Activated naive CD4-positive, alpha-beta T cell treated with Interleukin-2 at 50 U/mL for 16 hours (primary cell): Measurements from ENCODE around the gene FGFRL1.
A peak's percentile ranks its signal among the peaks of the same experiment; 100 is the strongest.

ENCODE experiments used
- DNase-seq: peaks from one replicate; pipeline ENCODE4 v3.0.0-alpha.2; 2020

FGFRL1 gene

DNA sequence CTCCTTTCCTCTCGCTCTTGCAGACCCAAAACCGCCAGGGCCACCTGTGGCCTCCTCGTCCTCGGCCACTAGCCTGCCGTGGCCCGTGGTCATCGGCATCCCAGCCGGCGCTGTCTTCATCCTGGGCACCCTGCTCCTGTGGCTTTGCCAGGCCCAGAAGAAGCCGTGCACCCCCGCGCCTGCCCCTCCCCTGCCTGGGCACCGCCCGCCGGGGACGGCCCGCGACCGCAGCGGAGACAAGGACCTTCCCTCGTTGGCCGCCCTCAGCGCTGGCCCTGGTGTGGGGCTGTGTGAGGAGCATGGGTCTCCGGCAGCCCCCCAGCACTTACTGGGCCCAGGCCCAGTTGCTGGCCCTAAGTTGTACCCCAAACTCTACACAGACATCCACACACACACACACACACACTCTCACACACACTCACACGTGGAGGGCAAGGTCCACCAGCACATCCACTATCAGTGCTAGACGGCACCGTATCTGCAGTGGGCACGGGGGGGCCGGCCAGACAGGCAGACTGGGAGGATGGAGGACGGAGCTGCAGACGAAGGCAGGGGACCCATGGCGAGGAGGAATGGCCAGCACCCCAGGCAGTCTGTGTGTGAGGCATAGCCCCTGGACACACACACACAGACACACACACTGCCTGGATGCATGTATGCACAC lies 13.6 kb downstream of the FGFRL1 start:
- DNase-seq, result no peak

- DNase-seq, result peak; percentile 53
These were observed 14.7 kb downstream of the FGFRL1 start for GRCh38 chr4:1026115-1026514.

DNA sequence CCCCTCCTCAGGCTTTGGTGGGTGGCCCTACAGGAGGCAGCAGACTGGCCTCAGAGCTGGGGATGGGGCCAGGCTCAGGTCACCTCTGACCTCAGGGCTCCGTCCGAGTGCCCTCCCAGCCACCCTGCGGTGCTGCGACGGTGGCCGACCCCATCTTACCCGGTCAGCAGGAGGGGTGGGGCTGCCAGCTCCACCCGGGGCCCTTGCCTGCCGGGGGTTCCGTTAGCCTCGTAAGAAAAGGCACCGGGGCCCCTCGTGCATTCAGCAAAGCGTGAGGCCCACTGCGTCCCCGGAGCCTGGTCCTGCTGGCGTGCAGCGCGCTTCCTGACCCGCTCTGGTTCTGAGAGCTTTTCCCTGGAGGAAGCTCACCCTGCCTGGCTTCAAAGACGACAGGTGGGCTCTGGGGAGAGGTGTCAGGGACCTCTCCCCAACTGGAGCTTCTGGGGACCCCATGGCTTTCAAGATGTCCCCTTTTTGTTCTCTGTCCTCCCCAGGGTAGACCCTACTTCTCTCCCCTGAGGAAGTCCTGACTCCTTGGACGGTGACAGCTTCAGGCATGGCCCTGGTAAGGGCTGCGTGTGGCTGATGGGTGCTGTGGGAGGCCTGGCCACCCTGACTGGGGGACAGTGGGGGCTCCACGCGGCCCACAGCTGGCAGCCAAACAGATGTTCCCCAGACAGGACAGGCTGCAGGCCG lies 15.9 kb downstream of the FGFRL1 start:
- no peak for DNase-seq

GRCh38 chr4:1027915-1028238 lies 16.5 kb downstream of the FGFRL1 start:
- DNase-seq, result no peak

- DNase-seq, result no peak
These were observed 17.3 kb downstream of the FGFRL1 start for GRCh38 chr4:1028574-1029220.

DNA sequence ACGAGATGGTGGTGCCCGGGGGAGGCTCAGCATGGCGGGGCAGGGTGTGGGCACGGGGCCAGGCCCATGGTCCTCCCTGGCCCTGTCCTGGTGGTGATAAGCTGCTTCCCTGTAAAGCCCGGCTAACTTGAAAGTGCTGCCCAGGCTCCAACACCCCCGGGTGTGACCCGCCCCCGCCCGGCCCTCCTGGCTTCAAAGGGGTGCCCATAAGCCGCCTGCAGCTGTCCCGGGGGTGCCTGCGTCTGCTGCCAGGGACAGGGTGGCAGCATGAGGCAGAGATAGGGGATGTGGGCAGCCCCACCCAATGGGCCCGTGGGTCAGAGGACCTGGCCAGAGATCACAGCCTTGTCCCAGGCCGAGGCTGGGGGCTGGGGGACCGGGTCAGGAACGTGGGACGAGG lies 18.1 kb downstream of the FGFRL1 start:
- DNase-seq, result no peak

DNA sequence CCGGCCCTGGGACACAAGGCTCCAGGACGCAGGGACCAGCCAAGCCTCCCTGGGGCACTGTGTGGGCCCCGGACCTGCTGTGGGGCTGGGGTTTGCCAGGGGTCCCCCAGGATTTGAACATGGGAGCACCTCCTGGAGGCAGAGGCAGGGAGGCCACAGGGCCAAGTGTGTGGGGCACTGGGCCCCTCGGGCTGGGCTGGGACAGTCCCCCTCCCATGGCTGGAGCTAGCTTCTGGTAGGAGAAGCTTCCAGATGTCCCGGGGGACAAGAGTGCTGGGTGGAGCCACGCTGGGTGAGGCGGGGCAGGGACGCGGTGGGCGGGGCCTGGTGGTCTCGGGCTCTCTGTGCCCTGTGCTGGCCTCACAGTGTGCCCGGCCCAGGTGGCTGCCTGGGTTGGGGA lies 18.6 kb downstream of the FGFRL1 start:
- no peak for DNase-seq

DNA sequence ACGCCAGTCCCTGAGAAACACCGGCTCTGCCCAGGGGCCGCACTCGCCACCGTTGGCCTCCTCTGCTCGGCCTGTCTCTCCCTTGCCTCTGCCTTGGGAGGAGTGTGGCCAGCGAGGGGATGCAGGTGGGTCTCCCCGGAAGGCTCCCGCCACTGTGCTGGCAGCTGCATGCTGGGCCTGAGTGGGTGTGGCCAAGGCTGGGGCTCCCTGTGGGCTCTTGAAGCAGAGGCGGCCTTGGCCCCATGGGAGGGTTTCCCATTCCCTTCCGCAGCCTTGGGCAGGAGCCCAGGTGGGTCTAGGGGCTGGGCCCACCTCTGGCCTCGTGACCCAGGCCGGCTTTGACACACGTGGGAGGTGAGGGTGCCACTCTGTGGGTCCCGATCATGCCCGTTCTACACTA lies 19.1 kb downstream of the FGFRL1 start:
- DNase-seq, result no peak

GRCh38 chr4:1031346-1031745 lies 19.9 kb downstream of the FGFRL1 start:
- no peak for DNase-seq

- no peak for DNase-seq
These were observed 20.8 kb downstream of the FGFRL1 start for GRCh38 chr4:1031956-1032795.

DNA sequence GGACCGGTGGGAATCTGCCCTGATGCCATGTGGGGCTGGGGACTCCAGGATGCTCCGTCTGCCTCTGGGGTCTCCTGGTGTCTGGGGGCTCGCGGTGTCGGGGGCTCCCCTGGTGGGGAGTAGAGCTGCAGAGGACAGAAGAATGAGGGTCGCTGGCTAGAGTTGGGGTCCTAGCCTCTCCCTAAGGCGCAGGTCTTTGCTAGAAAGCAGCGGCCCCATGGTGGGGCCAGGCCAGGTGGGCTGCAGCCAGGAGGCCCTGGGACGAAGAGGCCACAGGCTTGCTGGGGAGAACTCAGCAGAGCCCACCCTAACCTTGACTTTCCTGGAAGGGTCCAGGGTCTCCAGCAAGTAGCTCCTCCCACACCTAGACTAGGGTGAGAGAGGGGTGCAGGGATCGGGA lies 21.4 kb downstream of the FGFRL1 start:
- DNase-seq, result no peak

DNA sequence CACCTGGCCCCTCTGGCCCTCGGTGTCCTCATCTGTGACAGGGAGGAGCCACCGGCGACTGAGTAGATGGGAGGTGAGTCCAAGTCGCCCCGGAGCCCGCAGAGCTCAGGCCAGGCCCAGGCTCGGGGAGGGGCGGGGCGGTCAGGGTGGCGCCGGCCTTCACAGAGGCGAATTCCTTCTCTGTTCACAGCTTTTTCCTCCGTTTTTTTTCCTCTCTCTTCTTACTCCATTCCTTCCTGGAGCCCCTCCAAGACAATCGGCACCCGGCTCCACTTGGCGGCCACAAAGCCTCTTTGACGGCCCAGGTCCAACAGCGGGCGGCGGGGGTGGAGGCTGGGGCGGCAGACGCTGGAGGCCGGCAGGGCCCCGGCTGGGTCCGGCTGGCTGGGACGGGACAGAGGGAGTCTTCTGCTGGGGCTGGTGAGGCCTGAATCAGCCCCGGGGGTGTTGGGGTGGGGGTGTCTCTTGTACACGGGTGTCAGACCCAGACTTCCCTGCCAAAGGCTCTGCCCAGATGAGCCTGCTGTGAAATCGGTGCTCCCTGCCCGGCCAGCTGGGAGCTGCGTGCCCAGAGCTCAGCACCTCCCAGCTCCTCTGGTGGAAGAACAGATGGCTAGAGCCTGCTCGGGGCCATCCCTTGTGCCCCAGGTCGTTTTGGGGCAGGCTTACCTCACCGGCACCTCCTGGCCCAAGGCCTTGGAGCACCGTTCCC lies 22.6 kb downstream of the FGFRL1 start:
- DNase-seq, result no peak

- DNase-seq, result no peak
These were observed 24.1 kb downstream of the FGFRL1 start for GRCh38 chr4:1035510-1035909.

- DNase-seq, result no peak
These were observed 24.7 kb downstream of the FGFRL1 start for GRCh38 chr4:1036095-1036494.

DNA sequence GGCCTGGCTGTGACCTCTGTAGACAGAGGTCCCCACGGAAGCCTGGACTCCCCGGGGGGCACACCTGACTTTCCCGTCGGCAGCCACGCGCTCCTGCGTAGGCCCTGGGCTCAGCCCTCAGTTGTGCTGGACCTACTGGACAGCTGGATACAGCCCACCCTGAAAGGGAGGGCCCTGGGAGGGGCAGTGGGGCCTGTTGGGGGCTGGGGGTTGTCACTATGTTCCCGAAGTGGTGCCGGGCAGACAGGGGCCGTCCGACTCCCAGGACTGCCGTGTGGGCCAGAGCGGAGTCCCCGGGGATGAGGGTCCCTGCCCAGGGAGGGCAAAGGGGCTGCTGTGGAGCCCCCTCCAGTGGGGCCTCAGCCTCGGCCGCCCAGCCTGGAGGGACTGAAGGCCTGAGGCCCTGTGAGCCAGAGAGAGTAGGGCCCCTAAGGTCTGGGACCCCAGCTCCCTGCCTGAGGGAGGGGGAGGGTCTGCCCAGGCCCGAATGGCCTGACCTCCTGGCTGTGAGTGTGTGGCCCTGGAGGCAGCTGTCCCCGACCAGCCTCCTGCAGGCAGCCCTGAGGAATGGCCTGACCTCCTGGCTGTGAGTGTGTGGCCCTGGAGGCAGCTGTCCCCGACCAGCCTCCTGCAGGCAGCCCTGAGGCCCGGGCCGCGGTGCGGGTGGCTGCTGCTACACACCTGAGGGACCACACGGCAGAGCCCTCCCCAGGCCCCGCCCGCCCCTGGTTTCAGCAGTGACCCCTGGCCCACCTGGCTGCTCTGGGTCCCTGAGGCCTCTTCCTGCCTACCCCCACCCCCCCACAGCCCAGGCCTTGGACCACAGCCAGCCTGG lies 25.8 kb downstream of the FGFRL1 start:
- DNase-seq, result no peak

- no peak for DNase-seq
These were observed 27.6 kb downstream of the FGFRL1 start for GRCh38 chr4:1038948-1039492.

DNA sequence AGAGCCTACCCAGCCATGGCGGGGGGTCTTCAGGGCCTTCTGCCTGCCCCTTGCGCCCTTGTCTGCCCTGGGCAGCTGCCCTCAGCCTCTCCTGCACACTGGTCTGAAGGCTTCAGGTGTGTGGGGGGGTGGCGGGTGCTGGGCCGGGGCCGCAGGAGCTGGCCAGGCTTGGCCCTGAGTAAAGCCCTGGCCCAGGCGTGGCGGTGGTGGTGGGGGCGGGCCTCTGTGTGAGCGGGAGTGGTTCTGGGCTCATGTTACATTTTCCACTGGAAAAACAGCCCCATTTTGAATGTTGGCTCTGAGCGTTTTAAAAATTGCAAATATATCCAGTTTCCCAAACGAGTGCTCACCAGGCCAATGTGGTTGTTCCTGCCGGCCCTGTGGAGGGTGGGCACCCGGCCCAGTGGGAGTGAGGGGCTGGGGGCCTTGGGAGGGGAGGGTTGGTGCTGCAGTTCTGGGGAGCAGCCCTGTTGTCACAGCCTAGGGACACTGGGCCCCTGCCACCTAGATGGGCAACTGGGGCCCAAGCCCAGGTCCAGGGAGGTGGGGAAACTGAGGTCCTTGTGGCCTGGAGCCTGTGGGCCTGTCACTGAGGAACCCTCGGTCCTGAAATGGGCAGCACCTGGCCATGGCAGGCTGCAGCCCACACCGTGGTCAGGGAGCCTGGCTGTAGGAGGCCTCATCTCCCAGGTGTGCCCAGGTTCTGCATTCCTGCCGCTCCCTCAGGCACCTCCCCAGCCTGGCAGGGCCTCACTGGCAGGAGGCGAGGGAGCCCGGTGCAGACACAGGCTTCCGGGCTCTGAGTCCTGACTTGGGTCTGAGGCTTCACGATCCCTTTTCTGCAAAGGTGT lies 28.3 kb downstream of the FGFRL1 start:
- no peak for DNase-seq

DNA sequence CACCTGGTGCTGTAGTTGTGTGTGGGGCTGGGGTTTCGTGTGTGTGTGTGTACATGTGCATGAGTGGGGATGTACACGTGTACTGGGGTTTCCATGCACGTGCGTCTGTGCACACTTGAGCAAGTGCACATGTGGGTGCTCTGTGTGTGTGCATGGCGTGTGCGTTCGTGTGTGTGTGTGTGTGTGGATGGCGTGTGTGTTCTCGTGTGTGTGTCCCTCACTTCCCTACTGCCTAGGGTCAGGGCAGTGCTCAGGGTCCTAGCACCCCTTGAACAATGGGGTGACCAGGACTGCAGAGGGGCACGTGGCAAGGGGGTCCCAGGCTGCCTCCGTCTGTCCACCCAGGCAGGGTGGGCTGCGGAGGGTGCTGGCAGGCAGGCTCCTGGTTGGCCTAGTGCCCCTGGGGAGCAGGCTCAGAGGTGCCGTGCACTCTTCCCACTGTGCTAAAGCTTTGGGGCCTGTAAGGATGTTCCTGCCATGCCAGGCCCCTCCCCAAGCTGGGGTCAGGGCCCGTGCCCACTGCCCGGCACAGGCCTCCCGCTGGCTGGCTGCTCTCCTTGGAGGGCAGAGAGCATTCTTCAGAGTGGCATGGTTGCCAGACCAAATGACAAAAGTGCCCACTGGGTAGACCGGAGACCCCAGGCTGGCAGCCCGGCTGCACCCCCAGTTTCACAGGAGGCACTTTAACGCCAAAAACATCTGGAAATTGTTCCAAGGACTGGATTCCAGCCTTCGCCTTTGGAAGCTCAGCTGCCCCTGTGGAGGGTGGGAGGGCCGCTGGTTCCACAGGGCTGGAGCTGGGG lies 29.1 kb downstream of the FGFRL1 start:
- DNase-seq, result no peak

- DNase-seq, result no peak
These were observed 29.9 kb downstream of the FGFRL1 start for GRCh38 chr4:1041147-1041935.
